ENCODE measurements around the gene LCN6. TPM values are rescaled to one million over a fixed set of nuclear protein-coding genes. Genes with fewer than 3 reads are reported as not detected.

Gene LCN6
- total RNA-seq, 6 experiments from 2014 or later, result not detected

GRCh38 chr9:136694872-136695247 lies 53.5 kb downstream of the LCN6 start:
- H3K4me1 Mint-ChIP-seq (ENCODE audit: low read depth), result peaks cover 10% of the 10 kb centered on the region
- no peak for TF ChIP-seq CTCF (IDR thresholded peaks at IDR 0.05)
- DNase-seq, result no peak
- H3K9me3 Mint-ChIP-seq, result no peaks in the 10 kb centered on the region
- no peaks in the 10 kb centered on the region for H3K36me3 Mint-ChIP-seq (ENCODE audit: low read depth)
- H3K27ac Mint-ChIP-seq, result no peak overlapping the region
- H3K27me3 Mint-ChIP-seq (ENCODE audit: insufficient read depth), result peaks cover 19% of the 10 kb centered on the region
- H3K4me3 Mint-ChIP-seq, result no peak overlapping the region

DNA sequence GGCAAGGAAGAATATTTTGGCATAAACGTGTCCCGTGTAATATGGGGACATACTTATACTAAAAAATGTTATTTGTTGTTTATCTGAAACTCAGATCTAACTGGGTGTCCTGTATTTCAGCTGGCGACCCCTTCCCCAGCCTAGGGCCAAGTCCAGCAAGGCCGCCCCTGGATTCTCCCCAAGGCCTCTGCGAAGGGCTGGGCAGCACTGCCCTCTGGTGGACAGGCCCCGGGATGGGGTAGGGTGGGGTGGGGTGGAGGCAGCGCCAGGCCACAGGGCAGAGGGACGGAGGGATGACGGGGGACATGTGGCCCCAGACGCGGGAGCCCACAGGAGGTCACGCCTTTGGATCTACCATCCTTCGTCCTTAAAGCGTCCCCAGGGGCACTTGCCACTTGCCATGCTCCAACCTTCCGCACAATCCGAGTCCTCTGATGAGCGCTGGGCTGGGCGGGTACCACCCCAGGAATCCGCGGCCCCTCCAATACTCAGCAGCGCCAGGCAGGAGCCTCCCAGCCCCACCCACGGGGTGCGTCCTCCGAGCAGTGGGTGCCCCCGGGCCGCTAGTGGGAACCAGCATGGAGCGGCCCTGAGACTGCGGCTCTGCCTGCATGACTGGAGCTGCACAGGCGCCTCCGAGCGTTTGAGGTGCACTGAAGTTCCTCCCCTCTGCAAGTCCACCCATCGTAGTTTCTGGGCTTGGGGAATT lies 54.0 kb downstream of the LCN6 start:
- H3K36me3 Mint-ChIP-seq (ENCODE audit: low read depth), result no peaks in the 10 kb centered on the region
- H3K27me3 Mint-ChIP-seq (ENCODE audit: insufficient read depth), result peaks cover 19% of the 10 kb centered on the region
- H3K9me3 Mint-ChIP-seq, result no peaks in the 10 kb centered on the region
- TF ChIP-seq CTCF (IDR thresholded peaks at IDR 0.05), result peak; percentile 86
- H3K4me3 Mint-ChIP-seq, result no peak overlapping the region
- no peak overlapping the region for H3K27ac Mint-ChIP-seq
- H3K4me1 Mint-ChIP-seq (ENCODE audit: low read depth), result peaks cover 10% of the 10 kb centered on the region
- no peak for DNase-seq

Small RNA genes within 50 kb of the gene (microRNA-seq; reads per million reads assigned to microRNA genes)
- not detected for gene MIR6722

Other genes starting within 250 kb of the LCN6 start
- gene NOTCH1, start 202.5 kb downstream of the LCN6 start, total RNA-seq (2021; fragmentation: NEBNext Ultra II Directional; extraction: Animal tissue kit (Norgen Biotek cat#: 25700)), result 10 to 100 TPM; 12.1 to 17.1 (median 14.7) TPM
- 1 to 10 TPM; 3.5 to 6.3 (median 5.6) TPM for gene EGFL7, start 85.6 kb downstream of the LCN6 start, total RNA-seq (2021; fragmentation: NEBNext Ultra II Directional; extraction: Animal tissue kit (Norgen Biotek cat#: 25700))
- 10 to 100 TPM; 48.7 to 58.4 (median 54.8) TPM for gene AGPAT2, start 61.1 kb downstream of the LCN6 start, total RNA-seq (2021; fragmentation: NEBNext Ultra II Directional; extraction: Animal tissue kit (Norgen Biotek cat#: 25700))
- gene DIPK1B, start 36.0 kb downstream of the LCN6 start, total RNA-seq (2021; fragmentation: NEBNext Ultra II Directional; extraction: Animal tissue kit (Norgen Biotek cat#: 25700)), result not detected
- gene LCN10, start 5.6 kb downstream of the LCN6 start, total RNA-seq (2021; fragmentation: NEBNext Ultra II Directional; extraction: Animal tissue kit (Norgen Biotek cat#: 25700)), result not detected
- not detected for gene LCN8, start 9.7 kb upstream of the LCN6 start, total RNA-seq (2021; fragmentation: NEBNext Ultra II Directional; extraction: Animal tissue kit (Norgen Biotek cat#: 25700))
- not detected for gene LCN15, start 16.0 kb upstream of the LCN6 start, total RNA-seq (2021; fragmentation: NEBNext Ultra II Directional; extraction: Animal tissue kit (Norgen Biotek cat#: 25700))
- 10 to 100 TPM; 46.1 to 62.2 (median 52.6) TPM for gene TMEM141, start 42.8 kb upstream of the LCN6 start, total RNA-seq (2021; fragmentation: NEBNext Ultra II Directional; extraction: Animal tissue kit (Norgen Biotek cat#: 25700))
- gene CCDC183, start 47.8 kb upstream of the LCN6 start, total RNA-seq (2021; fragmentation: NEBNext Ultra II Directional; extraction: Animal tissue kit (Norgen Biotek cat#: 25700)), result under 1 TPM; 0.25 to 0.87 (median 0.34) TPM
- gene RABL6, start 59.4 kb upstream of the LCN6 start, total RNA-seq (2021; fragmentation: NEBNext Ultra II Directional; extraction: Animal tissue kit (Norgen Biotek cat#: 25700)), result 10 to 100 TPM; 77.8 to 87.7 (median 84.0) TPM
- gene AJM1, start 94.0 kb upstream of the LCN6 start, total RNA-seq (2021; fragmentation: NEBNext Ultra II Directional; extraction: Animal tissue kit (Norgen Biotek cat#: 25700)), result 1 to 10 TPM; 4.5 to 8.0 (median 5.3) TPM
- 100 to 1,000 TPM; 156 to 181 (median 169) TPM for gene PHPT1, start 100.9 kb upstream of the LCN6 start, total RNA-seq (2021; fragmentation: NEBNext Ultra II Directional; extraction: Animal tissue kit (Norgen Biotek cat#: 25700))
- gene MAMDC4, start 103.8 kb upstream of the LCN6 start, total RNA-seq (2021; fragmentation: NEBNext Ultra II Directional; extraction: Animal tissue kit (Norgen Biotek cat#: 25700)), result 1 to 10 TPM; 2.3 to 3.4 (median 3.0) TPM
- 100 to 1,000 TPM; 369 to 460 (median 443) TPM for gene EDF1, start 117.8 kb upstream of the LCN6 start, total RNA-seq (2021; fragmentation: NEBNext Ultra II Directional; extraction: Animal tissue kit (Norgen Biotek cat#: 25700))
- 10 to 100 TPM; 11.1 to 15.9 (median 13.6) TPM for gene TRAF2, start 138.0 kb upstream of the LCN6 start, total RNA-seq (2021; fragmentation: NEBNext Ultra II Directional; extraction: Animal tissue kit (Norgen Biotek cat#: 25700))
- 100 to 1,000 TPM in 1 of 6 experiments, 10 to 100 TPM in 5; 89.1 to 102 (median 94.4) TPM for gene FBXW5, start 196.2 kb upstream of the LCN6 start, total RNA-seq (2021; fragmentation: NEBNext Ultra II Directional; extraction: Animal tissue kit (Norgen Biotek cat#: 25700))
- 1 to 10 TPM in 3 of 6 experiments, under 1 TPM in 3; 0.51 to 1.8 (median 0.97) TPM for gene C8G, start 196.7 kb upstream of the LCN6 start, total RNA-seq (2021; fragmentation: NEBNext Ultra II Directional; extraction: Animal tissue kit (Norgen Biotek cat#: 25700))
- under 1 TPM in 2 of 6 experiments, not detected in 4; 0.14 to 0.31 TPM for gene LCN12, start 203.7 kb upstream of the LCN6 start, total RNA-seq (2021; fragmentation: NEBNext Ultra II Directional; extraction: Animal tissue kit (Norgen Biotek cat#: 25700))
- not detected for gene PTGDS, start 229.0 kb upstream of the LCN6 start, total RNA-seq (2021; fragmentation: NEBNext Ultra II Directional; extraction: Animal tissue kit (Norgen Biotek cat#: 25700))
- not detected for gene LCNL1, start 234.5 kb upstream of the LCN6 start, total RNA-seq (2021; fragmentation: NEBNext Ultra II Directional; extraction: Animal tissue kit (Norgen Biotek cat#: 25700))
- gene PAXX, start 243.9 kb upstream of the LCN6 start, total RNA-seq (2021; fragmentation: NEBNext Ultra II Directional; extraction: Animal tissue kit (Norgen Biotek cat#: 25700)), result 10 to 100 TPM; 26.0 to 42.6 (median 29.0) TPM
- gene CLIC3, start 248.0 kb upstream of the LCN6 start, total RNA-seq (2021; fragmentation: NEBNext Ultra II Directional; extraction: Animal tissue kit (Norgen Biotek cat#: 25700)), result 10 to 100 TPM in 2 of 6 experiments, 1 to 10 TPM in 4; 2.7 to 14.6 (median 4.0) TPM

Measured in HFFc6 (cell line).